ENCODE data around the gene ATP1B3. TPM values are rescaled to one million over a fixed set of nuclear protein-coding genes. Genes with fewer than 3 reads are reported as not detected.

The ATP1B3 gene
- total and polyA plus RNA-seq, 2 of the 13 experiments (the other 11 are each of a cell fraction or from before 2014, with no cell fraction given): 84.3 to 93.6 TPM

DNA sequence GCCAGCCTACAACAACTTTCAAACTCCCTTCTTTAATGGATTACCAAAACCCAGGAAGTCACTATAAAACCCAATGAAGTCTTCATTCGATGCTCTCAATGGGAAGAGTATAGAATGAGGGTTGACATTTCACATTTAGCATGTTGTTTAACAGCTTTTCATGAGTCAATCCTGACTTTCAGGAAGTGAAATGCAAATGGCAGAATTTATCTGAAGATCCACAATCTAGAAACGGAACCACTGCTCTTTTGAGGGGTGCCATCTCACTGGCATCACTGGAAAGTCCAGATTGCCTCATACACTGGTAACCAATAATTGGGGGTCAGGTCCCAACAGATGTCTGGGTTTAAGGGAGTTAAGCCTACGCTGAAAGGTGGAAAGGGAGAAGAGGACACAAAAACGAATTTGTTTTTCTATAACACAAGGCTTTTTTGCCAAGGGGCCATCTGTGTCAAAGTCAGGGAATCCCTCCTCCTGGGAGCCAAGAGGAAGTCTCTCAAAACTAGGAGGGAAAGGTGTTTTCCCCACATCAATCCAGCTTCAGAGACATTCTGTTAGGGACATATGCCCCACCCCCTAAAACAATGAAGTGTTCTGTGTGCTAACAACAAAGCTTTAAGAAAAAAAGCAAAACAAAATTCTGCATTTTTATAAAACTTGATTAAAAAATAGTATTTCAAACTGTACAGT lies 12.0 kb upstream of the ATP1B3 start:
- CTCF ChIA-PET (ENCODE audit: low intra/inter-chr PET ratio, low total read pairs): no interaction called here
- H3K79me2 ChIP-seq (ENCODE audit: insufficient read depth, low read length): no peaks in the 10 kb centered on the region

More for the DNA sequence above, 12.0 kb upstream of the ATP1B3 start:
- H3K9me3 ChIP-seq (ENCODE audit: low read length): no peaks in the 10 kb centered on the region
- FAIRE-seq (no peak), DNase-seq (ENCODE audit: low spot score) (no peak), ATAC-seq (no peak)
- in situ Hi-C loops (cut with HindIII; ENCODE audit: extremely low pct_ligation_motif_present, low pct_unique_long_range_greater_than_20kb) (no loop called here), intact Hi-C loops (cut with micrococcal nuclease; ENCODE audit: unreplicated experiment) (no loop called here)
- H3K27me3 ChIP-seq (ENCODE audit: control insufficient read depth in 1 of 2, insufficient read depth in 2 of 2, low read length in 2 of 2): 0 out of 5 replicates have a peak, but pooled peaks cover 0 to 3% of the 10 kb centered on the region in 2 experiments
- H4K20me1 ChIP-seq (ENCODE audit: insufficient read depth, low read length): no peaks in the 10 kb centered on the region
- H3K36me3 ChIP-seq (replicated peaks in 1 of 2; ENCODE audit: control insufficient read depth in 1 of 2, insufficient read depth in 2 of 2, low read length in 2 of 2): no peaks in the 10 kb centered on the region
- no peak overlapping the region for H3K4me3 ChIP-seq (replicated peaks in 1 of 3; ENCODE audit: insufficient read depth in 1 of 3, low read depth in 2 of 3, low read length in 3 of 3)
- POLR2A ChIA-PET: no interaction called here
- BruUV-seq (replicated peaks): no TSS peak
- no peak overlapping the region for H3K27ac ChIP-seq (ENCODE audit: extremely low read length, insufficient read depth, low read length)
- peaks cover 23% of the 10 kb centered on the region for H3K4me1 ChIP-seq (ENCODE audit: insufficient read depth, low read length)
- H3K4me2 ChIP-seq (ENCODE audit: low read depth, low read length): no peak overlapping the region
- WGBS (ENCODE audit: low lambda C conversion rate): 40% methylated on average over 4 of the region's 4 CpGs
- TF ChIP-seq, protein P1, sequence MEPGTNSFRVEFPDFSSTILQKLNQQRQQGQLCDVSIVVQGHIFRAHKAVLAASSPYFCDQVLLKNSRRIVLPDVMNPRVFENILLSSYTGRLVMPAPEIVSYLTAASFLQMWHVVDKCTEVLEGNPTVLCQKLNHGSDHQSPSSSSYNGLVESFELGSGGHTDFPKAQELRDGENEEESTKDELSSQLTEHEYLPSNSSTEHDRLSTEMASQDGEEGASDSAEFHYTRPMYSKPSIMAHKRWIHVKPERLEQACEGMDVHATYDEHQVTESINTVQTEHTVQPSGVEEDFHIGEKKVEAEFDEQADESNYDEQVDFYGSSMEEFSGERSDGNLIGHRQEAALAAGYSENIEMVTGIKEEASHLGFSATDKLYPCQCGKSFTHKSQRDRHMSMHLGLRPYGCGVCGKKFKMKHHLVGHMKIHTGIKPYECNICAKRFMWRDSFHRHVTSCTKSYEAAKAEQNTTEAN (CRISPR knock-in tag; conservative IDR thresholded peaks at IDR 0.05): no peak
- TF ChIP-seq ZNF777 (CRISPR knock-in tag; IDR thresholded peaks at IDR 0.05) (no peak), ATF1 (CRISPR knock-in tag; IDR thresholded peaks at IDR 0.05) (no peak), TP53 (CRISPR knock-in tag; conservative IDR thresholded peaks at IDR 0.05) (no peak)
- TF ChIP-seq, protein P2, sequence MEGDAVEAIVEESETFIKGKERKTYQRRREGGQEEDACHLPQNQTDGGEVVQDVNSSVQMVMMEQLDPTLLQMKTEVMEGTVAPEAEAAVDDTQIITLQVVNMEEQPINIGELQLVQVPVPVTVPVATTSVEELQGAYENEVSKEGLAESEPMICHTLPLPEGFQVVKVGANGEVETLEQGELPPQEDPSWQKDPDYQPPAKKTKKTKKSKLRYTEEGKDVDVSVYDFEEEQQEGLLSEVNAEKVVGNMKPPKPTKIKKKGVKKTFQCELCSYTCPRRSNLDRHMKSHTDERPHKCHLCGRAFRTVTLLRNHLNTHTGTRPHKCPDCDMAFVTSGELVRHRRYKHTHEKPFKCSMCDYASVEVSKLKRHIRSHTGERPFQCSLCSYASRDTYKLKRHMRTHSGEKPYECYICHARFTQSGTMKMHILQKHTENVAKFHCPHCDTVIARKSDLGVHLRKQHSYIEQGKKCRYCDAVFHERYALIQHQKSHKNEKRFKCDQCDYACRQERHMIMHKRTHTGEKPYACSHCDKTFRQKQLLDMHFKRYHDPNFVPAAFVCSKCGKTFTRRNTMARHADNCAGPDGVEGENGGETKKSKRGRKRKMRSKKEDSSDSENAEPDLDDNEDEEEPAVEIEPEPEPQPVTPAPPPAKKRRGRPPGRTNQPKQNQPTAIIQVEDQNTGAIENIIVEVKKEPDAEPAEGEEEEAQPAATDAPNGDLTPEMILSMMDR (CRISPR knock-in tag; IDR thresholded peaks at IDR 0.05): no peak
- TF ChIP-seq, protein P3, sequence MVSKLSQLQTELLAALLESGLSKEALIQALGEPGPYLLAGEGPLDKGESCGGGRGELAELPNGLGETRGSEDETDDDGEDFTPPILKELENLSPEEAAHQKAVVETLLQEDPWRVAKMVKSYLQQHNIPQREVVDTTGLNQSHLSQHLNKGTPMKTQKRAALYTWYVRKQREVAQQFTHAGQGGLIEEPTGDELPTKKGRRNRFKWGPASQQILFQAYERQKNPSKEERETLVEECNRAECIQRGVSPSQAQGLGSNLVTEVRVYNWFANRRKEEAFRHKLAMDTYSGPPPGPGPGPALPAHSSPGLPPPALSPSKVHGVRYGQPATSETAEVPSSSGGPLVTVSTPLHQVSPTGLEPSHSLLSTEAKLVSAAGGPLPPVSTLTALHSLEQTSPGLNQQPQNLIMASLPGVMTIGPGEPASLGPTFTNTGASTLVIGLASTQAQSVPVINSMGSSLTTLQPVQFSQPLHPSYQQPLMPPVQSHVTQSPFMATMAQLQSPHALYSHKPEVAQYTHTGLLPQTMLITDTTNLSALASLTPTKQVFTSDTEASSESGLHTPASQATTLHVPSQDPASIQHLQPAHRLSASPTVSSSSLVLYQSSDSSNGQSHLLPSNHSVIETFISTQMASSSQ (IDR thresholded peaks at IDR 0.05; ENCODE audit: low read depth): no peak
- TF ChIP-seq, protein P3 (CRISPR knock-in tag; IDR thresholded peaks at IDR 0.05; ENCODE audit: borderline replicate concordance): no peak
- H2AFZ ChIP-seq (ENCODE audit: low read length): no peak overlapping the region
- no peak overlapping the region for H3K9ac ChIP-seq (ENCODE audit: insufficient read depth, low read depth, low read length)

All from HepG2 (cell line).